ENCODE results near the gene IFI6. TPM values are rescaled to one million over a fixed set of nuclear protein-coding genes. Genes with fewer than 3 reads are reported as not detected.

Gene IFI6
- total and polyA plus RNA-seq, 2 experiments from 2014 or later: 31.9 to 50.2 TPM

GRCh38 chr1:27713869-27714513, 42.0 kb upstream of the IFI6 start:
- Histone ChIP-seq H3K27ac (no peak overlapping the region), H3K79me2 (ENCODE audit: insufficient read depth) (no peaks in the 10 kb centered on the region), H3K4me3 (no peak overlapping the region), H4K20me1 (ENCODE audit: insufficient read depth) (no peaks in the 10 kb centered on the region), H3K4me2 (ENCODE audit: unreplicated experiment) (no peak overlapping the region), H3K9ac (no peak overlapping the region), H3K36me3 (ENCODE audit: low read depth) (no peaks in the 10 kb centered on the region), H3F3A (ENCODE audit: insufficient read depth) (no peaks in the 10 kb centered on the region), H3K27me3 (replicated peaks; ENCODE audit: insufficient read depth) (peaks cover 15% of the 10 kb centered on the region), H2AFZ (no peak overlapping the region), H3K4me1 (ENCODE audit: insufficient read depth) (no peaks in the 10 kb centered on the region), H3K9me2 (ENCODE audit: insufficient read depth) (no peaks in the 10 kb centered on the region), H3K9me3 (ENCODE audit: low read depth) (no peaks in the 10 kb centered on the region)
- in situ Hi-C loops (cut with MboI): no loop called here
- no peak for DNase-seq
- TF ChIP-seq EZH2phosphoT487 (IDR thresholded peaks at IDR 0.05; ENCODE audit: insufficient read depth, low read depth) (no peak), EZH2 (IDR thresholded peaks at IDR 0.05; ENCODE audit: insufficient read depth, poor library complexity, severe bottlenecking) (no peak)
- 52 to 56% methylated on average over 3 of the region's 3 CpGs for WGBS, 2 experiments (ENCODE audit: low coverage in 1 of 2, low lambda C conversion rate in 2 of 2, missing lambda C conversion rate in 2 of 2)

GRCh38 chr1:27713139-27713725, 41.2 kb upstream of the IFI6 start:
- Histone ChIP-seq H3K27me3 (replicated peaks; ENCODE audit: insufficient read depth) (peaks cover 15% of the 10 kb centered on the region), H3F3A (ENCODE audit: insufficient read depth) (no peaks in the 10 kb centered on the region), H3K27ac (no peak overlapping the region), H2AFZ (no peak overlapping the region), H3K79me2 (ENCODE audit: insufficient read depth) (no peaks in the 10 kb centered on the region), H3K9me3 (ENCODE audit: low read depth) (no peaks in the 10 kb centered on the region), H3K9ac (no peak overlapping the region), H3K4me1 (ENCODE audit: insufficient read depth) (no peaks in the 10 kb centered on the region), H4K20me1 (ENCODE audit: insufficient read depth) (no peaks in the 10 kb centered on the region), H3K36me3 (ENCODE audit: low read depth) (no peaks in the 10 kb centered on the region), H3K4me2 (ENCODE audit: unreplicated experiment) (no peak overlapping the region), H3K9me2 (ENCODE audit: insufficient read depth) (no peaks in the 10 kb centered on the region), H3K4me3 (no peak overlapping the region)
- in situ Hi-C loops (cut with MboI): no loop called here
- WGBS, 2 experiments (ENCODE audit: low coverage in 1 of 2, low lambda C conversion rate in 2 of 2, missing lambda C conversion rate in 2 of 2): 57 to 64% methylated on average over 3 of the region's 3 CpGs
- no peak for TF ChIP-seq EZH2phosphoT487 (IDR thresholded peaks at IDR 0.05; ENCODE audit: insufficient read depth, low read depth)
- no peak for TF ChIP-seq EZH2 (IDR thresholded peaks at IDR 0.05; ENCODE audit: insufficient read depth, poor library complexity, severe bottlenecking)
- no peak for DNase-seq

DNA sequence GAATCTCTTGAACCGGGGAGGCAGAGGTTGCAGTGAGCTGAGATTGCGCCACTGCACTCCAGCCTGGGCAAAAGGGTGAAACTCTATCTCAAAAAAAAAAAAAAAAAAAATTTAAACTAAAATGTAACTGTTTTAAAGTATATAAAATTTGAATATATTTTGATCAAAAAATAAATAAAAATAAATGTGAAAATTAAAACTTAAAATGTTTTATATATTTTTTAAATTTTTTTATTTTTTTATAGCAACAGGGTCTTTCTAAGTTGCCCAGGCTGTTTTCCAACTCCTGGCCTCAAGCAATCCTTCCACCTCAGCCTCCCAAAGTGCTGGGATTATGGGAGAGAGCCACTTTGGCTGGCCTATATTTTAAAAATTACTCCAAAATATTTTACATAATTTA, 38.6 kb upstream of the IFI6 start:
- no peaks in the 10 kb centered on the region for H3K36me3 ChIP-seq (ENCODE audit: low read depth)
- H4K20me1 ChIP-seq (ENCODE audit: insufficient read depth): no peaks in the 10 kb centered on the region
- no peaks in the 10 kb centered on the region for H3K27me3 ChIP-seq (replicated peaks; ENCODE audit: insufficient read depth)
- 88% methylated on average over 2 of the region's 2 CpGs for WGBS, 2 experiments (ENCODE audit: low coverage in 1 of 2, low lambda C conversion rate in 2 of 2, missing lambda C conversion rate in 2 of 2)
- no peak overlapping the region for H2AFZ ChIP-seq
- H3K9me3 ChIP-seq (ENCODE audit: low read depth): no peaks in the 10 kb centered on the region
- no peak overlapping the region for H3K4me3 ChIP-seq
- H3K4me2 ChIP-seq (ENCODE audit: unreplicated experiment): no peak overlapping the region
- no peak for TF ChIP-seq EZH2phosphoT487 (IDR thresholded peaks at IDR 0.05; ENCODE audit: insufficient read depth, low read depth)
- TF ChIP-seq EZH2 (IDR thresholded peaks at IDR 0.05; ENCODE audit: insufficient read depth, poor library complexity, severe bottlenecking): no peak
- no peaks in the 10 kb centered on the region for H3F3A ChIP-seq (ENCODE audit: insufficient read depth)
- no peaks in the 10 kb centered on the region for H3K79me2 ChIP-seq (ENCODE audit: insufficient read depth)
- H3K4me1 ChIP-seq (ENCODE audit: insufficient read depth): no peaks in the 10 kb centered on the region
- no peak overlapping the region for H3K9ac ChIP-seq
- DNase-seq: no peak
- H3K27ac ChIP-seq: no peak overlapping the region
- in situ Hi-C loops (cut with MboI): no loop called here
- H3K9me2 ChIP-seq (ENCODE audit: insufficient read depth): no peaks in the 10 kb centered on the region

DNA sequence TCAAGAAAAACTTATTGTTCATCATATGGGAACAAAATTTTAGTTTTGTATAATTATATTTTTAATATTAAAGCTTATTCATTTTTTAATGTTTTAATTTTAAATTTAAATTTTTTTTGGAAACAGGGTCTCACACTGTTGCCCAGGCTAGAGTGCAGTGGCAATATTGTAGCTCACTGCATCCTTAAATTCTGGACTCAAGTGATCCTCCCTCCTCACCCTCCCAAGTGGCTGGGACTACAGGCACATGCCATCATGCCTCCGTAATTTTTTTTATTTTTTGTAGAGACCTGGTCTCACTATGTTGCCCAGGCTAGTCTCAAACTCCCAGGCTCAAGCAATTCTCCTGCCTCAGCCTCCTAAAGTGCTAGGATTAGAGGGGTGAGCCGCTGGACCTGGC, 33.6 kb upstream of the IFI6 start:
- TF ChIP-seq EZH2phosphoT487 (IDR thresholded peaks at IDR 0.05; ENCODE audit: insufficient read depth, low read depth) (no peak), EZH2 (IDR thresholded peaks at IDR 0.05; ENCODE audit: insufficient read depth, poor library complexity, severe bottlenecking) (no peak)
- 52% methylated on average over 2 of the region's 2 CpGs for WGBS, 2 experiments (ENCODE audit: low coverage in 1 of 2, low lambda C conversion rate in 2 of 2, missing lambda C conversion rate in 2 of 2)
- no peak overlapping the region for H2AFZ ChIP-seq
- no peak overlapping the region for H3K9ac ChIP-seq
- DNase-seq: no peak
- H3K27me3 ChIP-seq (replicated peaks; ENCODE audit: insufficient read depth): peaks cover 6% of the 10 kb centered on the region; the same call in 1 of the 2 replicates
- no peak overlapping the region for H3K27ac ChIP-seq
- no peaks in the 10 kb centered on the region for H3F3A ChIP-seq (ENCODE audit: insufficient read depth)
- no peak overlapping the region for H3K4me3 ChIP-seq
- in situ Hi-C loops (cut with MboI): no loop called here
- H3K36me3 ChIP-seq (ENCODE audit: low read depth): no peaks in the 10 kb centered on the region
- H3K9me2 ChIP-seq (ENCODE audit: insufficient read depth): no peaks in the 10 kb centered on the region
- H3K4me2 ChIP-seq (ENCODE audit: unreplicated experiment): no peak overlapping the region
- H3K79me2 ChIP-seq (ENCODE audit: insufficient read depth): no peaks in the 10 kb centered on the region
- no peaks in the 10 kb centered on the region for H3K4me1 ChIP-seq (ENCODE audit: insufficient read depth)
- no peaks in the 10 kb centered on the region for H3K9me3 ChIP-seq (ENCODE audit: low read depth)
- no peaks in the 10 kb centered on the region for H4K20me1 ChIP-seq (ENCODE audit: insufficient read depth)
